Activated CD4-positive, CD25-positive, alpha-beta regulatory T cell treated with anti-CD3 and anti-CD28 coated beads, Interleukin-2, amount 50 U/mL, for 16 hours (primary cell): ENCODE results near the gene MBOAT2.
"Not testable (repeated sequence)": the region's sequence is repeated elsewhere in the genome, so short reads cannot be mapped to it uniquely, and the experiment has no call there.

Source experiments
- DNase-seq: peaks from one replicate; pipeline ENCODE4 v3.0.0-alpha.2; 2020; ENCODE audit warnings: low read depth, low spot score

MBOAT2 gene

DNA sequence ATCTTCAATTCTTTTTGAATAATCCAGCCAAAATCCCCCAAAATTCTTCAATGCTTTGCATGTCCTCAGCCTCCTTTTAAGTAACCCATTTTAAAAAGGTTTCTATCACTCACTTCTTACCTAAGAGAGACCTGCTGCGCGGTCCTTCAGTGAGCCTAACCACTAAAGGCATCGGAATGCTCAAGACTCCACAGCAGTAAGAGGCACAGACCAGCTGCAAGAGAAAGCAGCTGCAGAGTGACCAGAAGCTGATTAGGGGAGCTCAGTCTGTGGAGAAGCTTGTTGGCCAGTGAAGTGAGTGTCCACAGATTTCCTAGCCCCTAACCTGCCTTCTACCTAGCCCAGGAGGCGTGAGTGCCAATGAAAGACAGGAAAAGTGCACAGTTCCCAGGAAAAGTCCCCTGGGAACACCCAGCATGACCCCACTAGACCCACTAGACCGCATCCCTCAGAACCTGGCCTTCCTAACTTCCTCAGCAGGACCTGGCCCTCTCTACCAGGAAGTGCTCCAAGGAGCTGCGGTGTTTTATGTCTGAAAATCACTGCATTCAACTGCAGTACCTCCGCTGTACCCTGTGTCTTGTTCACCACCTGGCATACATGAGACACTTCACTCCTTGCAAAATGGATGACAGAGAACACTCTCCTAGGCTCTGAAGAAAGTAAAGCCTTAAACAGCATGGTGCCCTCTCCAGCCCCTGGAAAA is 10.1 kb downstream of the MBOAT2 start:
- no peak for DNase-seq

DNA sequence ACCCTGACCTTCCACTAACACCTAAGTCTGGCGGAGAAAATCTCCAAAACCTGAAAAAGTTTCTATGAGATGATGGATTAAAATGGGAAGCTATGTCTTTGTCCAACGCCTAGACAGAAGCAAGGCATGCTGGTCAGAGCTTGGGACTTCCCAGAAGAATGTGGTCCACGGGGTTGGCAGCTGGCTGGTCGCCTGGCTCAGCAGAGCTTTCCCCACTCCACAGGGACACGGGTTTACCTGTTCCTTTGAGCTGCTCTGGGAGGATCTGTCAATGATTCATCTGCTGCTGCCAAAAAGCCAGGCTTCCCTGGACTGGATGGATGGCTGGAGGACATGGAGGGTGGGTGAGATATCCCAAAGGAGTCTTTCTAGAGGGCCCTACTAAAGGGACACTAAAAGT is 10.8 kb downstream of the MBOAT2 start:
- DNase-seq: no peak

DNA sequence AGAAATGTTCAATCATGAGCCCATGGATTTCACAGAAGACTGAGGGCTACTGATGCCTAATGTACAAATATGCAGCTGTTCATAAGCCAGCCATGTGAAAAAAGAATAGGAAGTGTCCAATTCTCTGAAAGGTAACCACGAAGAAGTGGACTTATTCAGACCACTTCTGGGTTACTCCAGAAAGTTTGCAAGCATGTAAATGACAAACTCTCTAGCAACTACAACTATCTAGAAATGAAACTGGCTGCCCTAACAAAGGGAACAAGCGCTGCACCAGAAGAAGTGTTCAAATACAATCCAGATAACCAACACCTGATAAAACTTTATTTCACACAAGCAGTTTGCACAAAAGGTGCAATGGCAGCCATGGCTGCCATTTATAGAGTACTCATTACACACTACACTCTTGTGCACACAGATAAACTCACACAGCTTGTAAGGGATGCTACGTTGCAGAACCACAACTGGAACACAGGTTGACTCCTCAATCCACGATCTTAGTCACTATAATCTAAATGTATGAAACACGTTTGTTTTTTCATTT is 13.9 kb downstream of the MBOAT2 start:
- DNase-seq: no peak

- DNase-seq: no peak
Measured at GRCh38 chr2:8987410-8987809, 16.1 kb downstream of the MBOAT2 start.

- DNase-seq: no peak
Measured at GRCh38 chr2:8986327-8986976, 17.0 kb downstream of the MBOAT2 start.

DNA sequence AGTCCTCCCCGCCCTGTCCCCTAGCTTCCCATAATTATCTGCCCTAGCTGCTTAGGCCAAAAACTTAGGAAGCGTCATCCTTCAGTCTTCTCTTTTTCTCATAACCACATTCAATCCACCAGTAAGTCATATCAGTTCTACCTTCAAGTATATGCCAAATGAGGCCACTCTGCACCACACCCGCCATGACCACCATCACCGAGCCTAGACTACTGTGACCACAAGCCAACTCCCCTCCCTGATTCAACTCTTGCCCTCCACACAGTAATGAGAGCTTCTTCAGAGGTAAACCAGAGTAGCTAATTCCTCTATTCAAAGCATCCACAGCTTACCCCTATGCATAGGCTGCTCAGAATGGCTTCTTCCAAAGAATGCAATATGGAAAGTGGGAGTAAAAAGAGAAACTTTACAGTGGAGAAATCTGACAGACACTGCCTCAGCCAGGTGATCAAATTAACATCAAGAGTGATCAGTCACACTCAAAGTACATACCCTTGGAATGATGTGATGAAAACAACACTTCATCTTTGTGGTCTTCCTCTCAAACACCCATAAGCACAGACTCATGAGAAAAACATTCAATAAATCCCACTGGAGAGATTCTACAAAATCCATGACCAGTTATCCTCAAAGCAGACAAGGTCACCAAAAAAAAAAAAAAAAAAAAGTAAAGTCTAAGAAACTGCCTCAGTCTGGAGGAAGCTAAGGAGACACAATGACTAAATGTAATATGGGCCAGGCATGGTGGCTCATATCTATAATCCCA is 17.7 kb downstream of the MBOAT2 start:
- DNase-seq: no peak

DNA sequence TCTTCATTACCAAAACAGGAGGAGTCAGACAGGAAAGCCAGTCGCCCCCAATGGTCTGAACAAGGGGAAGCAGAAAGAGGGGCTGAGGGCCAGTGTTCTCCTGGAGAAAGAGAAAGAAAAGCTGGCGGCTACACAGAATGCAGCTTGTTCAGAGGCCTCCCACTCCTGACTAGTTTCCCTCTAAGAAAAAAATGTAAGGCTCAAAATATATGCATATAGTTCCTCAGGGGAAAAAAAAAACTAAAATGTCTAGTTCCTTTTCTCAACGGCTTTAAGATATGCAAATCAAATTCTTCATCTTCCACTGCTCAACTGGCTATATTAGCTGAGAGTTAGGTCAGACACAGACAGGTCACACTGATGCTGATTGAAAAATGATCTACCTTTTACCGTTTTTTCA is 18.6 kb downstream of the MBOAT2 start:
- no peak for DNase-seq

- DNase-seq: no peak
Measured at GRCh38 chr2:8984157-8984556, 19.3 kb downstream of the MBOAT2 start.

DNA sequence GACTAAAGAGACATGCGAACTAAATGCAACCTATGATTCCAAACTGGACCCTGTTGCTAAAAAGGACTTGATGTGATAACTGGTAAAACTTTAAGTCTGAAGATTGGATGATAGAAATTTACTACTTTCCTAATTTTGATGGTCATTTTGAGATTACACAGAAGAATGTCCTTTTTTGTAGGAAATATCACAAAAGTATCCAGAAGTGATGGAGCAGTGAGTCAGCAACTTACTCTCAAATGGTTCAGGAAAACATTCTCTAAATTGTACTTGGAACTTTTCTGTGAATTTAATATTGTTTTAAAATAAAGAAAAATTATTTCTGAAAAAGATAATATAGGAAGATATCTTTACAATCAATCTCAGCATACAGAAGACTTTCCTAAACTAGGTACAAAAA is 19.9 kb downstream of the MBOAT2 start:
- DNase-seq: no peak

DNA sequence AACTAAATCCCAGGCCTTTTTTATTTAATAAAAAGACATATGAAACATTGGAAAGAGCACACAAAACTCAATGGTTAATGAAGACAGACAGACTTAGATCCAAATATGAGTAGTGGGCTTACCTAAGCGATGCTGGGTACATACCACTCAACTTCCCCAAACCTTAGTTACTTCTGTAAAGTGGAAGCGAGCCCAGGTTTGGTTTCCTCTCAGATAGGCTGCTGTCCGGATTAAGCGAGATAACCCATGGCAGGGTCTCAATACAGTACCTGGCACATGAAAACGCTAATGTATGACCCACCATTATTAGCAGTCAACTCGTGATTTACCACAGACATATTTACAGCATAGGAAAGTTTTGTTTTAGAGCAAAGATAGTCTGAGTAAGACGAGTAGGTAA is 21.6 kb downstream of the MBOAT2 start:
- DNase-seq: no peak

DNA sequence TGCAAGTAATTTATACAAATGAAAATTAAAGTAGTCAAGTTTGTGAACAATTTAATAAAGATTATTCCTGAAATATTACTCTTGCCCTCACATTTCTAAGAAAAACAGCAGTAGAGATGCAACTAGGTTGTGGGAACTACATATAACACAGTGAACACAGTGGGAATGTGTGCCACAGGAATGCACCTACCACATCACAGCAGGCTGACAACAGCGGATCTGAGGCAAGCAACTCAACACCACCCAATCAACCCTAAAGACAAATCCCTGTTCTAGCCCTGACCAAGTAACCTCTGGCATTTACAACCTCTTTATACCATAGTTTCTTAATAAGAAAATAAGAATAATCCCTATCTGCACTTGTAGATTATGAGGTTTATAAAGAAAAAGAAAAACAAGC is 23.4 kb downstream of the MBOAT2 start:
- DNase-seq: no peak

DNA sequence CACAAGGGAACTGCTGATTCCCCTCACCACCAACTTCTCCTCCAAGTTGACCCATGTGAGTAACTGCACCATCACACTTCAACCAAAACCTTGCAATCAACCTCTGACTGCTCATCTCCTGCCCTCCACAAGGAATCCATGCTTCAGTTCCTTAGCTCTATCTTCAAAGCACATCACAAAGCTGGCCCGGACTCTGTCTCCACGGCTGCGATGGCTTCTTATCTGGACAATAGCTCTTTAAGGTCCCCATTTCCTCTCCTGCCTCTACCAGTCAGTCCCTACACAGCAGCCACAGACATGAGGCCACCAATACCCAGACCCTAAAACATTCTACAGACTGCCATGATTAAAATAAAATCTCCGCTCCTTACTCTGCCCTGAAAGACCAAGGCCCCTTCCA is 25.7 kb downstream of the MBOAT2 start:
- no peak for DNase-seq

GRCh38 chr2:8976442-8977259 is 26.8 kb downstream of the MBOAT2 start:
- no peak for DNase-seq

DNA sequence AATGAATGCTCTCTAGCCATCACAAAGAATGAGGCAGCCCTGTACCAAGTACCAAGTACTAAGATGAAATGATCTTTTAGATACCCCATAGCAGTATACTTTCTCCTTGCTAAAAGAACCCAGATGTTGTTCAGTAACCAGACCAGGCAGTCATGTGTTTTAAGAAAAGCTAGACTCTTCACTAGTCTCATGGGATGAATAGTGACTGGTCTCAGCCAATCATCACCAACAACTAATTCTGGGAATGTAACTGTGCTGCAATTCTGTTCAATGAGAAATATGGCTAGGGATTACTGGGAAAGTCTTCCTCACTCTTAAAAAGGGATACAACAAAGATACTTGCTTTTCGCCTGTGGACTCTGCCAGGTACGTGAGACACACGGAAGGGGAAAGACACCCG is 29.5 kb downstream of the MBOAT2 start:
- DNase-seq: no peak

GRCh38 chr2:8973017-8973416 is 30.5 kb downstream of the MBOAT2 start:
- not testable (repeated sequence) for DNase-seq

DNA sequence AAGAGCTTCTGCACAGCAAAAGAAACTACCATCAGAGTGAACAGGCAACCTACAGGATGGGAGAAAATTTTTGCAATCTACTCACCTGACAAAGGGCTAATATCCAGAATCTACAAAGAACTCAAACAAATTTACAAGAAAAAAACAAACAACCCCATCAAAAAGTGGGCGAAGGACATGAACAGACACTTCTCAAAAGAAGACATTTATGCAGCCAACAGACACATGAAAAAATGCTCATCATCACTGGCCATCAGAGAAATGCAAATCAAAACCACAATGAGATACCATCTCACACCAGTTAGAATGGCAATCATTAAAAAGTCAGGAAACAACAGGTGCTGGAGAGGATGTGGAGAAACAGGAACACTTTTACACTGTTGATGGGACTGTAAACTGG is 30.9 kb downstream of the MBOAT2 start:
- DNase-seq: not testable (repeated sequence)

DNA sequence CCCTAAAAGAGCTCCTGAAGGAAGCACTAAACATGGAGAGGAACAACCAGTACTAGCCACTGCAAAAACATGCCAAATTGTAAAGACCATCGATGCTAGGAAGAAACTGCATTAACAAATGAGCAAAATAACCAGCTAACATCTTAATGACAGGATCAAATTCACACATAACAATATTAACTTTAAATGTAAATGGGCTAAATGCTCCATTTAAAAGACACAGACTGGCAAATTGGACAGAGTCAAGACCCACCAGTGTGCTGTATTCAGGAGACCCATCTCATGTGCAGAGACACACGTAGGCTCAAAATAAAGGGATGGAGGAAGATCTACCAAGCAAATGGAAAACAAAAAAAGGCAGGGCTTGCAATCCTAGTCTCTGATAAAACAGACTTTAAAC is 34.1 kb downstream of the MBOAT2 start:
- DNase-seq: not testable (repeated sequence)

DNA sequence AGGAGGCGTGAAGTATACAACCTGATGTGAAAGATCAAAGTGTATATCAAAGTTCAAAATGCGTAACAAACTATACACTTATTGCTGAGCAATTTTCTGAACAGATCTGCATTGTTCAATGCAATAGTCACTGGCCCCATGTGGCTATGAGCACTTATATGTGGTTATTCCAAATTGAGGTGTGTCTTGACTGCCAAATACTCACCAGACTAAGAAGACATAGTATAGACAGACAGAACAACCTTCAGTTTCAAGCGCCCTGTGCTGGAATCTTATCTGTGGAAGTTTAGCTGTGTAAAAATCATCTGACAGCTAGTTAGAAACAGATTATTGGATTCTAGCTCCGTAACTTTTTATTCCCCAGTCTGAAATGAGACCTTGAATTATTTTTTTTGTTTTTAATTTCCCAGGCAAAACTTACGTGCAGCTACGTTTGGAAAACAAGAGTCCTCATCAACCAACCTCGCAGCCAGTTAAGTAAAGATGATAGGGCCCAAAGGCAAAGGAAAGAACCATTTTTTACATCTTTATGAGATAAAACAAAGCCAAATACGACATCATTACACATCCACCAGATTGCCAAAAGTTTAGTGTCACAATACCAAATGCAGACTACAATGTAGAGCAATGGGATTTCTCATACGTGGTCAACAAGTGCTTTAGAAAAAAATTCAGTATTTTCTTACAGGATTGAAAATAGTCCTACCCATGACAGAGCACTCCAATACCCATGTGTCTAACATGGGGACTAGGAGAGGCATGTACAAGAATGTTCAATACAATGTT is 37.2 kb downstream of the MBOAT2 start:
- no peak for DNase-seq

GRCh38 chr2:8965216-8965969 is 38.1 kb downstream of the MBOAT2 start:
- no peak for DNase-seq

DNA sequence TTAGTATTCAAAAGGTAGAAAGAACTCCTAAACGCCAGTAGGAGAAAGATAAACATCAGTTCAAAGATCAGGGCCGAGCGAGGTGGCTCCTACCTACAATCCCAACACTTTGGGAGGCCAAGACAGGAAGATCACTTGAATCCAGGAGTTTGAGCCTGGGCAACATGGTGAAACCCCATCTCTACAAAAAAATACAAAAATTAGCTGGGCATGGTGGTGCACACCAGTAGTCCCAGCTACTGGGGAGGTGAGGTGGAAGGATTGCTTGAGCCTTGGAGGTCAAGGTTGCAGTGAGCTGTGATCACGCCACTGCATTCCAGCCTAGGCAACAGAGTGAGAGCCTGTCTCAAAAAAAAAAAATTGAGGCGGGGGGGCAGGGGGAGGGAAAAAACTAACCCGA is 40.6 kb downstream of the MBOAT2 start:
- DNase-seq: no peak
